ENCODE data around the gene ERN1.

GRCh38 chr17:64074704-64075426 lies 55.1 kb downstream of the ERN1 start:
- TF ChIP-seq, protein P1, sequence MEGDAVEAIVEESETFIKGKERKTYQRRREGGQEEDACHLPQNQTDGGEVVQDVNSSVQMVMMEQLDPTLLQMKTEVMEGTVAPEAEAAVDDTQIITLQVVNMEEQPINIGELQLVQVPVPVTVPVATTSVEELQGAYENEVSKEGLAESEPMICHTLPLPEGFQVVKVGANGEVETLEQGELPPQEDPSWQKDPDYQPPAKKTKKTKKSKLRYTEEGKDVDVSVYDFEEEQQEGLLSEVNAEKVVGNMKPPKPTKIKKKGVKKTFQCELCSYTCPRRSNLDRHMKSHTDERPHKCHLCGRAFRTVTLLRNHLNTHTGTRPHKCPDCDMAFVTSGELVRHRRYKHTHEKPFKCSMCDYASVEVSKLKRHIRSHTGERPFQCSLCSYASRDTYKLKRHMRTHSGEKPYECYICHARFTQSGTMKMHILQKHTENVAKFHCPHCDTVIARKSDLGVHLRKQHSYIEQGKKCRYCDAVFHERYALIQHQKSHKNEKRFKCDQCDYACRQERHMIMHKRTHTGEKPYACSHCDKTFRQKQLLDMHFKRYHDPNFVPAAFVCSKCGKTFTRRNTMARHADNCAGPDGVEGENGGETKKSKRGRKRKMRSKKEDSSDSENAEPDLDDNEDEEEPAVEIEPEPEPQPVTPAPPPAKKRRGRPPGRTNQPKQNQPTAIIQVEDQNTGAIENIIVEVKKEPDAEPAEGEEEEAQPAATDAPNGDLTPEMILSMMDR (conservative IDR thresholded peaks at IDR 0.05; ENCODE audit: low read depth, low read length): no peak
- TF ChIP-seq EZH2 (IDR thresholded peaks at IDR 0.05; ENCODE audit: borderline replicate concordance, low read depth, low read length, poor library complexity, severe bottlenecking): no peak
